Adrenal gland (tissue), 12 donors: ENCODE data around the gene FREY1. TPM values are rescaled to one million over a fixed set of nuclear protein-coding genes. Genes with fewer than 3 reads are reported as not detected.

Experiments used
- DNase-seq, 7 donors: peaks; one replicate each; pipeline ENCODE4 v3.0.0-alpha.2; 2019 to 2020
- H3K27ac ChIP-seq, 5 donors: fragments of 200-600 bp; sonication (generic) in 4 of 5; 1 replicate in 3 of 5; 2 replicates in 2 of 5; pipeline versions ENCODE4 v1.5.1 to v1.8.0; 2016 to 2020; ENCODE audit warnings: mild to moderate bottlenecking in 1 of 5
- H3K27me3 ChIP-seq: fragments of 200-600 bp; 2 replicates; pipeline ENCODE4 v1.8.0; 2021
- H3K36me3 ChIP-seq, 2 donors: fragments of 200-600 bp; replicated peaks in 1 of 2; 1 replicate in 1 of 2; 2 replicates in 1 of 2; pipeline versions ENCODE4 v1.5.1 to v1.8.0; 2018 to 2022
- H3K4me1 ChIP-seq, 2 donors: fragments of 200-600 bp; replicated peaks in 1 of 2; 1 replicate in 1 of 2; 2 replicates in 1 of 2; pipeline versions ENCODE4 v1.5.1 to v1.8.0; 2018 to 2021
- H3K4me3 ChIP-seq, 4 donors: fragments of 200-600 bp; sonication (generic) in 3 of 4; one replicate each; pipeline ENCODE4 v1.5.1; 2016 to 2018
- H3K9me3 ChIP-seq, 3 donors: fragments of 200-600 bp; sonication (generic) in 1 of 3; replicated peaks in 1 of 3; 1 replicate in 2 of 3; 2 replicates in 1 of 3; pipeline versions ENCODE4 v1.5.1 to v1.8.0; 2016 to 2021
- CTCF ChIP-seq, 6 experiments: fragments of 450-650 bp in 4 of 6; fragments of 200-600 bp in 2 of 6; sonication (generic) in 1 of 6; IDR thresholded peaks; 1 replicate in 5 of 6; 2 replicates in 1 of 6; pipeline versions ENCODE4 v1.5.1 to v1.8.0; 2016 to 2021; ENCODE audit warnings: antibody characterized with exemption in 6 of 6, mild to moderate bottlenecking in 2 of 6, moderate library complexity in 1 of 6
- POLR2A ChIP-seq, 2 donors: fragments of 450-650 bp; IDR thresholded peaks; one replicate each; pipeline ENCODE4 v1.6.1; 2017; ENCODE audit warnings: antibody characterized with exemption in 2 of 2, mild to moderate bottlenecking in 2 of 2, moderate library complexity in 1 of 2
- WGBS, 4 donors: extraction: QIAGEN DNeasy Blood & Tissue Kit in 2 of 4; methylation state at CpG; one replicate each; pipeline versions ENCODE4 v1.1.5 to v1.1.7; 2013 to 2017; 5-methylcytosine and 5-hydroxymethylcytosine counted together
- intact Hi-C, 2 donors: fragments of 100-400 bp; cut with DNase I; formaldehyde crosslinking; loops; one replicate each; pipeline versions ENCODE4 v1.14.1 to v1.15.0; 2022 to 2023
- polyA plus RNA-seq, 3 donors: library from polyadenylated mRNA; stranded (reverse); fragments of 200-250 nt in 2 of 3; fragments of 350-450 nt in 1 of 3; fragmentation: Illumina TruSeq in 1 of 3; extraction: RNeasy Lipid Tissue Mini Kit (QIAGEN cat#74804) in 1 of 3; gene quantifications; one replicate each; pipeline ENCODE4 v1.2.3, GENCODE V29; 2013 to 2014
- total RNA-seq, 9 donors: library from RNA; depleted of rRNA in 4 of 9; stranded (reverse); fragments of >200 nt in 4 of 9; fragments of 120-200 nt in 1 of 9; fragmentation: NEBNext Ultra II Directional in 1 of 9; extraction: Animal tissue kit (Norgen Biotek cat#: 25700) in 1 of 9; gene quantifications; one replicate each; pipeline versions ENCODE4 v1.1.0 to v1.2.4, GENCODE V29; 2013 to 2023
- donor health status: healthy with polysubstance abuse.
- donor health status: Bipolar disorder and iron deficiency.
- donor health status: DM: yes; HTN: yes; CAD: no.
- donor health status: DM: no; HTN: no; CAD: no.
- donor health status: DM: no; HTN: no; CAD: no.
- donor health status: DM: yes; HTN: yes; CAD: no.

Gene FREY1
- total and polyA plus RNA-seq, 12 donors = 0.30 to 1.2 (median 0.79) TPM; not detected in 5

DNA sequence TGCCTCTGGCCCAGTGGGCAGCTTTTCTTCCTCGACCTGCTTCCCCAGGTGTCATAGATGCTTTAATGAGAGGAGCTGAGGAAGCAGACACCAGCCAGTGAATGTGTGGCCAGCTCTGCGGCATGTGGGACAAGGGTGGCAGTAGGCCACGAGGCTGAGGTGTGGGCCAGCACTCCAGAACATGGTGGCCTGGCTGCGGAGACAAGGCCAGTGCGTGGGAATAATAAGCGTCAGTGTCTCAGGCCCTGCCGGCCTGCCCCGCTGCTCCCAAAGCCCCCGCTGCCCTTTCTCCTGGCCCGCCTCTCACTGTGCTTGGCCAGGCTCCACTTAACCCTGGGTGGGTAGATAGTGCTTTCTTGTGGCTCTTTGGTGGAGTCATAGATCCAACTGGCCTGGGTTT is 19.5 kb downstream of the FREY1 start:
- Histone ChIP-seq H3K9me3 (no peaks in the 10 kb centered on the region), H3K4me1 (peaks cover 3 to 9% of the 10 kb centered on the region in 2 donors), H3K27me3 (no peaks in the 10 kb centered on the region), H3K27ac (no peak overlapping the region), H3K36me3 (no peaks in the 10 kb centered on the region), H3K4me3 (no peak overlapping the region)
- 80 to 93% (median 87%) methylated on average over 3 to 10 of the region's 10 CpGs for WGBS, 4 donors
- DNase-seq = no peak
- no peak for TF ChIP-seq POLR2A (IDR thresholded peaks at IDR 0.05)
- no peak for TF ChIP-seq CTCF (IDR thresholded peaks at IDR 0.05)
- intact Hi-C loops = no loop called here

DNA sequence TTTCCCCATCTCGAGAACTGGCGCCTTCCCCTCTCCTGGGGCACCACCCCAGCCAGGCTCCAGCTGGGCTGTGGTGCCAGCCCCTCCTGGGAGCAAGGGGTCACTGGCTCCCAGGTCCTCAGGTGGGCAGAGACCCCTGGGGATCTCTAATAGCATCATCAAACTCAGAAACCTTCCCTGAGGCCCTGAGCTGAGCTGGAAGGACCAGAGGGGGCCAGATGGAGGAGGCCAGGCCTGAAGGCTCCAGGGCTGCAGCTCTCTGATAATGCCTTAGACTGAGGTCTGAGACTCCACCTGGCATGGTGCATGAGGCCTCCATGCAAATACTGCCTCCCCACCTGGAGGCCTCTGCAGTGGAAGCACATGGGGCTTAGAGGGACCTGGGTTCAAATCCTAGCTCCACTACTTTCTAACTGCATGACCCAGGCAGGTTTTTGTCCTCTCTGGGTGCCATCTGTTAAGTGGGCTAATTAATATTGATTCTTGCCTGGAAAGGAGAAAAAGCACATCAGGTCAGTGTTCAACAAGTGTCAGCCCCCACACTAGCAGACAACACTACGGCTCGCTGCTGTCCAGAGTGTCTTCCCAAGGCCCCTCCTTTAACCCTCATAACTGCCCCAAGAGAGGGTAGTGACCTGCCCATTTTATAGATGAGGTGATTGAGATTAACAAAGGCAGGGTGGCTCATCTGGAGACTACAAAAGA is 20.1 kb downstream of the FREY1 start:
- TF ChIP-seq CTCF (IDR thresholded peaks at IDR 0.05) (no peak), POLR2A (IDR thresholded peaks at IDR 0.05) (no peak)
- no peaks in the 10 kb centered on the region for H3K27me3 ChIP-seq
- H3K4me3 ChIP-seq = no peak overlapping the region
- no peaks in the 10 kb centered on the region for H3K9me3 ChIP-seq
- WGBS, 4 donors = 88 to 94% (median 91%) methylated on average over 2 to 4 of the region's 4 CpGs; no CpG with 5 or more reads in 1 of the 4 donors
- H3K4me1 ChIP-seq = peaks cover 3 to 9% of the 10 kb centered on the region in 2 donors
- no peak for DNase-seq
- peaks cover 0 to under 1% of the 10 kb centered on the region in 2 donors for H3K36me3 ChIP-seq
- intact Hi-C loops = no loop called here
- no peak overlapping the region for H3K27ac ChIP-seq

DNA sequence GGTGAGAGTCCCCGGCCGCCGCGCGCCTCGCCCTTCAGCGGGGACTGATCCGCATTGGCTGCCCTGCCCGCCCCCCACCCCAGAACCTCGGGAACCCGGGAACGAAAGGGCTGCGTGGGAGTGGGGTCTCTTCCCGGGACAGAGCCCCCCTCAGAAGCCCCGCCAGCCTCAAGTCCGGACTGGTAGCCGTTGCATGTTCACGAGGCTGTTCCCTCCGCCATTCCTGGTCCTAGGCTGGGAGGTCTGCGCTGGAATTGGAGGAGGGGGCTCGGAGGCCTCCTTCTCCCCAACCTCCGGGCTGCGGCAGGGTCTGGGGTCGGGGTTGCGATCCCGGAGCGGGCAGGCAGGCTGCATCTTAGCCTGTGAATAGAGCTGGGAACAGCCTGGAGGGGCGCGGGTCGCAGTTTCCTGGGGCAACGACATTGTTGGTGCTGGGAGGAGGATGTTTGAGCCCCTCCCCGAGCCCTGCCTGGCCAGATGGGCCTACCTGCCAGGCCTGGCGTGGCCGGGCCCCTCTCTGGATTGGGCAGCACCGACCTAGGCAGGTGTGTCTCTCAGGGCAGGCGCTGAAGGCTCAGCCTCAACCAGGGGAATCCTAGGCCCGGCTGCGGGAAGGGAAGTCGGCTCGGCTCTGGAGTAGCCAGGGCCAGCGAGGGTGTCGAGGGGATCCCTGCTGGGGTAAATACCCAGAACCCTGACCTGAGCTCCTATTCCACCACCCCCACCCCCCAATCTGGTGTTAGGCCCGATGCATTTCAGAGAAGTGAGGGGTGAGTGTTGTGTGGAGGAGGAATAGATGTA is 20.9 kb downstream of the FREY1 start:
- peaks cover 3 to 17% of the 10 kb centered on the region in 2 donors for H3K4me1 ChIP-seq
- H3K9me3 ChIP-seq = no peaks in the 10 kb centered on the region
- DNase-seq = no peak
- no peaks in the 10 kb centered on the region for H3K27me3 ChIP-seq
- TF ChIP-seq CTCF (IDR thresholded peaks at IDR 0.05) (no peak), POLR2A (IDR thresholded peaks at IDR 0.05) (no peak)
- H3K4me3 ChIP-seq = peak overlapping the region in 1 of 4 donors; percentile 65
- H3K27ac ChIP-seq = peak overlapping the region in 1 of 5 donors; percentile 15
- 20 to 33% (median 27%) methylated on average over 21 to 43 of the region's 43 CpGs for WGBS, 4 donors
- H3K36me3 ChIP-seq = peaks cover 0 to 9% of the 10 kb centered on the region in 2 donors
- intact Hi-C loops = no loop called here

DNA sequence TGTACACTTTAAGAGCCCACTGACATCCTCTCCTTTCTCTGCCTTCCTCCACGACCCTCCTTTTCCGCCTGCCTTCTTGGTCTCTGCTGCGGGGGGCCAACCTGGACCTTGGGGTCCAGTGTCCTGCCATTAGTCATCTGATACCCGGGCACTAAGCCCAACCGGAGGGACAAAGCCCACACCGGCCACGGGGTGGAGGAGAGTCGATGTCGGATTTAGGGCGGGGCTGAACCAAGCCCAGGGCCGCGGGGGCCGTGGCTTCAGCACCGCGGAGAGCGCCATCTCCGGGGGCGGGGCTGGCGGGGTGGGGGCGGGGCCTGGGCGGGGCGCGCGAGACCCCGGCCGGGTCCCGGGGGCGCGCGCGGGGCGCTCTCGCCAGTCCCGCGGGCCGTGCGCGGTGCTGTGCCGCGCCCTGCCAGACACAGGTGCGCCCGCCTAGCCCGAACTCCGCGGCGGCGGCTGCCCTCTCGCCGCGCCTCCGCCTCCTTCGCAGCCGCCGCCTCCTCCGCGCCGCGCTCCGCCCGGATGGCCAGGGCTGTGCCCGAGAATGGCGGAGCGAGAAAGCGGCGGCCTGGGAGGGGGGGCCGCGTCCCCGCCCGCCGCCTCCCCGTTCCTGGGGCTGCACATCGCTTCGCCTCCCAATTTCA is 21.7 kb downstream of the FREY1 start, which contains the start of gene MAPK8IP1:
Gene MAPK8IP1 (plus strand): TSS at position 378 of the 647 bp plus-strand sequence. CDS start 170 bp downstream, at position 548.
- no peaks in the 10 kb centered on the region for H3K9me3 ChIP-seq
- peak within 1 kb of the TSS in 1 of 4 donors; percentile 65 for H3K4me3 ChIP-seq
- no peak for TF ChIP-seq CTCF (IDR thresholded peaks at IDR 0.05)
- no peak for TF ChIP-seq POLR2A (IDR thresholded peaks at IDR 0.05)
- peaks cover 0 to 16% of the 10 kb centered on the region in 2 donors for H3K36me3 ChIP-seq
- intact Hi-C loops = no loop called here
- DNase-seq = peak; percentile 57 to 83 (median 66)
- peaks cover 5 to 24% of the 10 kb centered on the region in 2 donors for H3K4me1 ChIP-seq
- 1 to 12% (median 2%) methylated on average over 7 to 72 of the region's 73 CpGs for WGBS, 4 donors
- peak within 1 kb of the TSS in 1 of 5 donors; percentile 38 for H3K27ac ChIP-seq
- H3K27me3 ChIP-seq = no peaks in the 10 kb centered on the region
